Adrenal gland (tissue), 12 donors: ENCODE data around the gene TNP1. TPM values are rescaled to one million over a fixed set of nuclear protein-coding genes. Genes with fewer than 3 reads are reported as not detected.

Source experiments
- DNase-seq, 7 donors: peaks; one replicate each; pipeline ENCODE4 v3.0.0-alpha.2; 2019 to 2020
- H3K27ac ChIP-seq, 5 donors: fragments of 200-600 bp; sonication (generic) in 4 of 5; 1 replicate in 3 of 5; 2 replicates in 2 of 5; pipeline versions ENCODE4 v1.5.1 to v1.8.0; 2016 to 2020; ENCODE audit warnings: mild to moderate bottlenecking in 1 of 5
- H3K27me3 ChIP-seq: fragments of 200-600 bp; 2 replicates; pipeline ENCODE4 v1.8.0; 2021
- H3K36me3 ChIP-seq, 2 donors: fragments of 200-600 bp; replicated peaks in 1 of 2; 1 replicate in 1 of 2; 2 replicates in 1 of 2; pipeline versions ENCODE4 v1.5.1 to v1.8.0; 2018 to 2022
- H3K4me1 ChIP-seq, 2 donors: fragments of 200-600 bp; replicated peaks in 1 of 2; 1 replicate in 1 of 2; 2 replicates in 1 of 2; pipeline versions ENCODE4 v1.5.1 to v1.8.0; 2018 to 2021
- H3K4me3 ChIP-seq, 4 donors: fragments of 200-600 bp; sonication (generic) in 3 of 4; one replicate each; pipeline ENCODE4 v1.5.1; 2016 to 2018
- H3K9me3 ChIP-seq, 3 donors: fragments of 200-600 bp; sonication (generic) in 1 of 3; replicated peaks in 1 of 3; 1 replicate in 2 of 3; 2 replicates in 1 of 3; pipeline versions ENCODE4 v1.5.1 to v1.8.0; 2016 to 2021
- CTCF ChIP-seq, 6 experiments: fragments of 450-650 bp in 4 of 6; fragments of 200-600 bp in 2 of 6; sonication (generic) in 1 of 6; IDR thresholded peaks; 1 replicate in 5 of 6; 2 replicates in 1 of 6; pipeline versions ENCODE4 v1.5.1 to v1.8.0; 2016 to 2021; ENCODE audit warnings: antibody characterized with exemption in 6 of 6, mild to moderate bottlenecking in 2 of 6, moderate library complexity in 1 of 6
- POLR2A ChIP-seq, 2 donors: fragments of 450-650 bp; IDR thresholded peaks; one replicate each; pipeline ENCODE4 v1.6.1; 2017; ENCODE audit warnings: antibody characterized with exemption in 2 of 2, mild to moderate bottlenecking in 2 of 2, moderate library complexity in 1 of 2
- whole genome bisulfite sequencing, 4 donors: extraction: QIAGEN DNeasy Blood & Tissue Kit in 2 of 4; methylation state at CpG; one replicate each; pipeline versions ENCODE4 v1.1.5 to v1.1.7; 2013 to 2017; 5-methylcytosine and 5-hydroxymethylcytosine counted together
- intact Hi-C, 2 donors: fragments of 100-400 bp; cut with DNase I; formaldehyde crosslinking; loops; one replicate each; pipeline versions ENCODE4 v1.14.1 to v1.15.0; 2022 to 2023
- polyA plus RNA-seq, 3 donors: library from polyadenylated mRNA; stranded (reverse); fragments of 200-250 nt in 2 of 3; fragments of 350-450 nt in 1 of 3; fragmentation: Illumina TruSeq in 1 of 3; extraction: RNeasy Lipid Tissue Mini Kit (QIAGEN cat#74804) in 1 of 3; gene quantifications; one replicate each; pipeline ENCODE4 v1.2.3, GENCODE V29; 2013 to 2014
- total RNA-seq, 9 donors: library from RNA; depleted of rRNA in 4 of 9; stranded (reverse); fragments of >200 nt in 4 of 9; fragments of 120-200 nt in 1 of 9; fragmentation: NEBNext Ultra II Directional in 1 of 9; extraction: Animal tissue kit (Norgen Biotek cat#: 25700) in 1 of 9; gene quantifications; one replicate each; pipeline versions ENCODE4 v1.1.0 to v1.2.4, GENCODE V29; 2013 to 2023
- donor health status: healthy with polysubstance abuse.
- donor health status: Bipolar disorder and iron deficiency.
- donor health status: DM: yes; HTN: yes; CAD: no.
- donor health status: DM: no; HTN: no; CAD: no.
- donor health status: DM: no; HTN: no; CAD: no.
- donor health status: DM: yes; HTN: yes; CAD: no.

The TNP1 gene
- total and polyA plus RNA-seq, 12 donors, result not detected

GRCh38 chr2:216858312-216858711, 1.6 kb downstream of the TNP1 start:
- TF ChIP-seq CTCF (IDR thresholded peaks at IDR 0.05), result no peak
- TF ChIP-seq POLR2A (IDR thresholded peaks at IDR 0.05), result no peak
- Histone ChIP-seq H3K36me3 (no peaks in the 10 kb centered on the region), H3K4me1 (no peaks in the 10 kb centered on the region), H3K9me3 (no peaks in the 10 kb centered on the region), H3K4me3 (no peak overlapping the region), H3K27ac (no peak overlapping the region), H3K27me3 (peaks cover 2% of the 10 kb centered on the region)
- no peak for DNase-seq
- WGBS, 4 donors, result 35 to 63% (median 48%) methylated on average over 3 of the region's 3 CpGs
- intact Hi-C loops, result no loop called here

GRCh38 chr2:216857131-216857550, 2.7 kb downstream of the TNP1 start:
- H3K9me3 ChIP-seq, result no peaks in the 10 kb centered on the region
- no peaks in the 10 kb centered on the region for H3K4me1 ChIP-seq
- H3K27me3 ChIP-seq, result peaks cover 1% of the 10 kb centered on the region
- intact Hi-C loops, result no loop called here
- no peak for TF ChIP-seq POLR2A (IDR thresholded peaks at IDR 0.05)
- no peak for TF ChIP-seq CTCF (IDR thresholded peaks at IDR 0.05)
- DNase-seq, result no peak
- H3K4me3 ChIP-seq, result no peak overlapping the region
- H3K27ac ChIP-seq, result no peak overlapping the region
- H3K36me3 ChIP-seq, result no peaks in the 10 kb centered on the region
- WGBS, 4 donors, result 79 to 83% (median 81%) methylated on average over 3 of the region's 3 CpGs

- intact Hi-C loops, result no loop called here
Observed at GRCh38 chr2:216856406-216857065, 3.3 kb downstream of the TNP1 start.

GRCh38 chr2:216855605-216856004, 4.3 kb downstream of the TNP1 start:
- Histone ChIP-seq H3K4me1 (peaks cover 0 to 5% of the 10 kb centered on the region in 2 donors), H3K27ac (peak overlapping the region in 1 of 5 donors; percentile 33), H3K9me3 (no peaks in the 10 kb centered on the region), H3K4me3 (no peak overlapping the region), H3K27me3 (no peaks in the 10 kb centered on the region), H3K36me3 (no peaks in the 10 kb centered on the region)
- WGBS, 4 donors, result 61 to 73% (median 69%) methylated on average over 3 of the region's 3 CpGs
- DNase-seq, result peak in 4 of 7 donors; percentile 15 to 54 (median 30)
- no peak for TF ChIP-seq CTCF (IDR thresholded peaks at IDR 0.05)
- TF ChIP-seq POLR2A (IDR thresholded peaks at IDR 0.05), result no peak
- intact Hi-C loops, result no loop called here

More at GRCh38 chr2:216856406-216857065, 3.3 kb downstream of the TNP1 start:
- H3K27ac ChIP-seq, result no peak overlapping the region
- H3K4me3 ChIP-seq, result no peak overlapping the region
- no peaks in the 10 kb centered on the region for H3K4me1 ChIP-seq
- H3K36me3 ChIP-seq, result no peaks in the 10 kb centered on the region
- H3K9me3 ChIP-seq, result no peaks in the 10 kb centered on the region
- no peaks in the 10 kb centered on the region for H3K27me3 ChIP-seq
- 86 to 97% (median 90%) methylated on average over 5 of the region's 5 CpGs for WGBS, 4 donors
- DNase-seq, result no peak
- TF ChIP-seq CTCF (IDR thresholded peaks at IDR 0.05) (no peak), POLR2A (IDR thresholded peaks at IDR 0.05) (no peak)
